ENCODE results near the gene SWSAP1.

The SWSAP1 gene

DNA sequence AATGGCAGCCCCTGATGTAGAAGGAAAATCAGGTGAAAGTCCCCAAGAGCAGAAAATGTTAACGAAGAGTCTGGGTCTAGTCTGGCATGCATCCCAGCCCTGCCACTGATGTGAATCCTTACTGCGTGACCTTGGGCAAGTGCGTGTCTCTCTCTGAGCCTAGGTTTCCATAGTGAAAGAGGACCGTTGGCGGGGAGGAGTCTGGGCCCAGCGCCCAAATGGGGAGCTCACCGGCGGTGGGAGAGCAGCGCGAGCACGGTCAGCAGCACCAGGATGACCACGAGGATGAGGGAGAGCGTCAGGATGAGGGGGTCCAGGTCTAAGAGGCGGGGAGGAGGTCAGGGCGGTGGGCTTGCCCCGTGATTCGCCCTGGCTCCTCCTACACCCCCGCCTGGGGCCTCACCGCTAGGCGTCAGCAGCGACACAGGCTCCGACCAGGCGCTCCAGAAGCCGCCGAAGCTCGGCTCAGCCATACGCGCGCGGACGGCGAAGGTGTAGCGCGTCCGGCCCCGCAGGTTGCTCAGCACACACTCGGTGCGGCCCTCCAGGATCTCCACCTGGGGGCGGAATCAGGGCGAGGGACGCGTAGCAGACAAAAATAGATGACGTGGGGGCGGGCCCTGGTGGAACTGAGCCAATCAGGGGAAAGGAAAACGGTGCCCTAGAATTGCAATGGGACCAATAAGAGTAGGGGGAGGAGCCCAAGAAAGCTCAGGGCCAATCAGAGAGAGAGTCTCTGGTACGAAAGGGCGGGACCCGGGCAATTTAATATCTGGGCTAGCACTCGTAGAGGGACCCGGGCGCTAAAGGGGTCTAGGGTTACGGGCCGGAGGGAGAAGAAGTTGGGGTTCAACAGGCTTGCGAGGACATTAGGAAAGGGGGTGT, 6.4 kb downstream of the SWSAP1 start:
- TF ChIP-seq, protein P1, sequence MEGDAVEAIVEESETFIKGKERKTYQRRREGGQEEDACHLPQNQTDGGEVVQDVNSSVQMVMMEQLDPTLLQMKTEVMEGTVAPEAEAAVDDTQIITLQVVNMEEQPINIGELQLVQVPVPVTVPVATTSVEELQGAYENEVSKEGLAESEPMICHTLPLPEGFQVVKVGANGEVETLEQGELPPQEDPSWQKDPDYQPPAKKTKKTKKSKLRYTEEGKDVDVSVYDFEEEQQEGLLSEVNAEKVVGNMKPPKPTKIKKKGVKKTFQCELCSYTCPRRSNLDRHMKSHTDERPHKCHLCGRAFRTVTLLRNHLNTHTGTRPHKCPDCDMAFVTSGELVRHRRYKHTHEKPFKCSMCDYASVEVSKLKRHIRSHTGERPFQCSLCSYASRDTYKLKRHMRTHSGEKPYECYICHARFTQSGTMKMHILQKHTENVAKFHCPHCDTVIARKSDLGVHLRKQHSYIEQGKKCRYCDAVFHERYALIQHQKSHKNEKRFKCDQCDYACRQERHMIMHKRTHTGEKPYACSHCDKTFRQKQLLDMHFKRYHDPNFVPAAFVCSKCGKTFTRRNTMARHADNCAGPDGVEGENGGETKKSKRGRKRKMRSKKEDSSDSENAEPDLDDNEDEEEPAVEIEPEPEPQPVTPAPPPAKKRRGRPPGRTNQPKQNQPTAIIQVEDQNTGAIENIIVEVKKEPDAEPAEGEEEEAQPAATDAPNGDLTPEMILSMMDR (IDR thresholded peaks at IDR 0.05; ENCODE audit: insufficient read depth, missing control alignments), result peak; percentile 46
- DNase-seq (ENCODE audit: insufficient read length, low spot score) (peak; percentile 99), FAIRE-seq (no peak)

DNA sequence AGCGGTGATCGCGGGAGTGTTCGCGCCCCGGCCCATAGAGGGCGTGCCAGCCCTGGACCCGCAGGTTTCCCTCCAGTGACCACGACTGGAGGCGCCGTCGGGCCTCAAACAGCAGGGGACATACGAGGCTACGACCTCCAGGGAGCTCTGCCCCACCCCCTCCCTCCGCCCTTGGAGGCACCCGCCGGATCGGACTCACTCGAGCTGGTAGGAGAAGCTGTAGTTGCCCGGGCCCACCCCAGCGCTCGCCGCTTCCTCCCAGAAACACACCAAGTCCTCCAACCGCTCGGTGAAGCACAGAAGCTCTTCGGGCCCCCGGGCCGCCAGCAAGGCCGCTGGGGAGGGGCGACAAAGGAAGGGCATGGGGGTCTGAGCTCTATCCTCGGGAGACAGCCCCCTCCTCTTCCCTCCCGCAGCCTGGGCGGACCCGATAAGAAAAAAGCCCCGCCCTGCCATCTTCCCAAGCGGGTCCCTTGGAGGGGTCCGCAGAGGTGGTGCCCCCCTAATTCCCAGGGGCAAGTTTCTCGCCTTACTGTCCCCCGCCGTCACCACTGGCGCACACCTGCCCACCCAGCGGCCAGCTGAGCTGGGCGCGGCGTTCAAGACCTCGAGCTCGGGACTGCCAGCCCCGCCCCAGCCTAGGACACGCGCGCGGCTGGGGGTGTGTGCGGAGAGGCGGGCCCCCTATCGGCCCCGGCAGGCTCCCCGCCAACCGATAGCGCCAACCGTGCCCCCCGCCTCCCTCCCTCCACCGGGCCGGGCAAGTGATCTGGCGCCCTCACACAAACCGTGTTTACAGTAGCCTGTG, 8.6 kb downstream of the SWSAP1 start:
- TF ChIP-seq, protein P1 (IDR thresholded peaks at IDR 0.05; ENCODE audit: insufficient read depth, missing control alignments), result peak; percentile 56
- FAIRE-seq (no peak), DNase-seq (ENCODE audit: insufficient read length, low spot score) (no peak)

DNA sequence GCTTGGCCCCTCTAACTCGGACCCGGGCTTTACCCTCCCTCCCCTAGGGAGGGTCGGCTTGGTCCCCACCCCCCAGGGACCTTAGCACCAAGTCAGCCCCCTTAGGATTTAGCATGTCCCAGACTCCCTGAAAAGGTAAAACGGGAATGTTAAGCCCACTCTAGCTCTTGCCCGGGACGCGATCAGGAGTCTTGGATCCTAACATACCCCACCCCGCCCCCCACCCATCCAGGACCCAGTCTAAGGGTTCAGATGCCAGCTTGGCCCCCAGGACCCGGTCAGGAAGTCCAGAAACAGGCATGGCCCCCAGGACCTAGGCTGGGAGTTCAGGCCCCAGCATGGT, 9.2 kb downstream of the SWSAP1 start:
- TF ChIP-seq, protein P1 (IDR thresholded peaks at IDR 0.05; ENCODE audit: insufficient read depth, missing control alignments), result no peak

DNA sequence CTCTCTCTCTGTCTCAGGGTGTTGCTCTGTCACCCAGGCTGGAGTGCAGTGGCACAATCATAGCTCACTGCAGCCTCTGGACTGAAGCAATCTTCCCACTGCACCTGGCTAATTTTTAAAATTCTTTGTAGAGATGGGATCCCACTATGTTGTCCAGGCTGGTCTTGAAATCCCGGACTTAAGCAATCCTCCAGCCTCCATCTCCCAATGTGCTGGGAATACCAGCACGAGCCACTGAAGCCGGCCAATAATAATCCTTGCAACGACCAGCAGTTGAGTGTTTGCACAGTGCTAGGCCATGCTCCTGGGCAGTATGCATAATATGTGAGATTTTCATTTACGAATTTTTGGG, 10.3 kb downstream of the SWSAP1 start:
- TF ChIP-seq, protein P1 (IDR thresholded peaks at IDR 0.05; ENCODE audit: insufficient read depth, missing control alignments), result no peak
- DNase-seq (ENCODE audit: insufficient read length, low spot score) (no peak), FAIRE-seq (no peak)

More for the DNA sequence above, 9.2 kb downstream of the SWSAP1 start:
- DNase-seq (ENCODE audit: insufficient read length, low spot score), result no peak
- FAIRE-seq, result no peak

DNA sequence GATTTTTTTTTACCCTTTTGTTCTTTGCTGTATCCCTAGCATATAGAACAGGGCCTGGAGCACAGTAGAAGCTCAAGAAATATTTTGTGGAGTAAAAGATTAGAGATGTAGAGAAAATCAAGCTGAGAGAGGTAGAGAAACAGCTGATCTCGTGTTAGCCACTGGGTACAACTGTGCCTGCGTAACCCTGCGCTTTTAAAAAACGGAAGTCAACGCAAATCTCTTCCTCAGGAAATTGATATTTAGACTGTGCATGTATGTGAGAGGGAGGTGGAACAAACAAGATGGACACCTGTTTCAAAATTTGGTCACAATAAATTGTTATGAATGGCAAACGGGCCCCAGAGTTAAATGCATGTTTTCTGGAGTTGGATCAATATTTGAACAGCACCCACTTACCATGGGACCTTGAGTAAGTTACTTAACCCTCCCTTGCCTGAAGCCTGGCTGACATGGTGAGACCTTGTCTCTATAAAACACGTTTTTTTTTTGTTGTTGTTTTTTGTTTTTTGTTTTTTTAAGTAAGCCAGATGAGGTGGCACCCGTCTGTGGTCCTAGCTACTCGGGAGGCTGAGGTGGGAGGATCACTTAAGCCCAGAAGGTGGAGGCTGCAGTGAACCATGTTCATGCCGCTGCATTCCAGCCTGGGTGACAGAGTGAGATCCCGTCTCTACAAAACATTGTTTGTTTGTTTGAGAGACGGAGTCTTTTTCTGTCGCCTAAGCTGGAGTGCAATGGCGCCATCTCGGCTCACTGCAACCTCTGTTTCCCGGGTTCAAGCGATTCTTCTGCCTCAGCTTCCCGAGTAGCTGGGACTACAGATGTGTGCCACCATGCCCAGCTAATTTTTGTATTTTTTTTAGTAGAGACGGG, 12.9 kb downstream of the SWSAP1 start:
- TF ChIP-seq, protein P1 (IDR thresholded peaks at IDR 0.05; ENCODE audit: insufficient read depth, missing control alignments), result no peak
- FAIRE-seq (no peak), DNase-seq (ENCODE audit: insufficient read length, low spot score) (no peak)

DNA sequence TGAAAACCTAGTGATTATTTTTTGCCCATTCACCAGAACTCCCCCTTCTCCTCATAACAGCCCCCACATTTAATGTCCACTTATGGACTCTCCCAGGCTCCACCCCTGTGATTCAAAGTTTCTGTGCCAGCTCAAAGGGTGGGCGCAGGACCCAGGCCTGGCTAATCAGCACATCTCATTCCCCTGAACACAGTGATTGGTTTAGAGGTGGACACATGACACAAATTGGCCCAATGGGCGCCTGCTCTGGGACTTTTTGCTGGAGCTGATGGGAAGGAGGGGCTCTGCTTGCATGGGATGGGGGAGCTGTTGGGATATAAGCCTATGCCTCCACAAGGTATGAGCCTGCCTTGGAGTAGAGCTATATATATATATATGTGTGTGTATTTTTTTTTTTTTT, 15.9 kb downstream of the SWSAP1 start:
- FAIRE-seq, result no peak

More for the DNA sequence above, 15.9 kb downstream of the SWSAP1 start:
- TF ChIP-seq, protein P1 (IDR thresholded peaks at IDR 0.05; ENCODE audit: insufficient read depth, missing control alignments), result no peak
- no peak for DNase-seq (ENCODE audit: insufficient read length, low spot score)
